WERI-Rb-1 (cell line): ENCODE results near the gene HDDC3.

Experiments
- DNase-seq: peaks from one replicate; pipeline ENCODE4 v3.0.0-alpha.2; 2020
- H3K27ac ChIP-seq: fragments of 250-450 bp; sonication (Bioruptor Pico); 2 replicates; pipeline ENCODE4 v1.5.1; 2020; ENCODE audit warnings: mild to moderate bottlenecking, moderate library complexity
- H3K27me3 ChIP-seq: fragments of 250-450 bp; sonication (Bioruptor Pico); 2 replicates; pipeline ENCODE4 v1.5.1; 2021; ENCODE audit warnings: mild to moderate bottlenecking, low read depth, moderate library complexity; ENCODE audit not compliant: insufficient read depth, severe bottlenecking
- H3K36me3 ChIP-seq: fragments of 250-450 bp; sonication (Bioruptor Pico); 2 replicates; pipeline ENCODE4 v1.5.1; 2020; ENCODE audit warnings: mild to moderate bottlenecking, moderate library complexity
- H3K4me3 ChIP-seq: 2 replicates; pipeline ENCODE4 v1.5.1; 2011; ENCODE audit warnings: low read depth, mild to moderate bottlenecking, control low read depth, low read length
- H3K9me3 ChIP-seq: fragments of 250-450 bp; sonication (Bioruptor Pico); 2 replicates; pipeline ENCODE4 v1.5.1; 2021; ENCODE audit warnings: mild to moderate bottlenecking, moderate library complexity; ENCODE audit not compliant: severe bottlenecking
- TF ChIP-seq, protein P1 (sequence below): IDR thresholded peaks from 2 replicates; pipeline ENCODE4 v1.5.1; 2011; ENCODE audit warnings: low read depth, mild to moderate bottlenecking, control low read depth, inconsistent platforms, low read length

Gene HDDC3

DNA sequence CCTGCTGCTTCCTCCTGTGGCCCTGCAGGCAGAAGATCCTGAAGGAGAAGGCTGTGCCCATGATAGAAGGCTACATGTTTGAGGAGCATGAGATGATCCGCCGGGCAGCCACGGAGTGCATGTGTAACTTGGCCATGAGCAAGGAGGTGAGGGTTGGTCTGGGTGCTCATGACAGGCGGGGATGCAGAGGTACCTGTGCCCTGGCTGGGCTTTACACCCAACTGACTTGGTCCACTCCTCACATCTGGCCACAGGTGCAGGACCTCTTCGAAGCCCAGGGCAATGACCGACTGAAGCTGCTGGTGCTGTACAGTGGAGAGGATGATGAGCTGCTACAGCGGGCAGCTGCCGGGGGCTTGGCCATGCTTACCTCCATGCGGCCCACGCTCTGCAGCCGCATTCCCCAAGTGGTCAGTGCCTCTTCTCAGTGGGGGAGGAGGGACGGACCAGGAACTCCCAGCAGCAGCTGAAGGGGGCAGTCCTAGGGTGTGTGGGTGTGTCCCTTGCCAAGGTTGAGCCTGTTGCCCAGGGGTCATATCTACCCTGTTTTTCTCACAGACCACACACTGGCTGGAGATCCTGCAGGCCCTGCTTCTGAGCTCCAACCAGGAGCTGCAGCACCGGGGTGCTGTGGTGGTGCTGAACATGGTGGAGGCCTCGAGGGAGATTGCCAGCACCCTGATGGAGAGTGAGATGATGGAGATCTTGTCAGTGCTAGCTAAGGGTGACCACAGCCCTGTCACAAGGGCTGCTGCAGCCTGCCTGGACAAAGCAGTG, 20.7 kb upstream of the HDDC3 start:
- Histone ChIP-seq H3K27ac (no peak overlapping the region), H3K36me3 (peaks cover 44% of the 10 kb centered on the region), H3K4me3 (no peak overlapping the region), H3K27me3 (no peaks in the 10 kb centered on the region), H3K9me3 (no peaks in the 10 kb centered on the region)
- no peak for DNase-seq
- TF ChIP-seq, protein P1, sequence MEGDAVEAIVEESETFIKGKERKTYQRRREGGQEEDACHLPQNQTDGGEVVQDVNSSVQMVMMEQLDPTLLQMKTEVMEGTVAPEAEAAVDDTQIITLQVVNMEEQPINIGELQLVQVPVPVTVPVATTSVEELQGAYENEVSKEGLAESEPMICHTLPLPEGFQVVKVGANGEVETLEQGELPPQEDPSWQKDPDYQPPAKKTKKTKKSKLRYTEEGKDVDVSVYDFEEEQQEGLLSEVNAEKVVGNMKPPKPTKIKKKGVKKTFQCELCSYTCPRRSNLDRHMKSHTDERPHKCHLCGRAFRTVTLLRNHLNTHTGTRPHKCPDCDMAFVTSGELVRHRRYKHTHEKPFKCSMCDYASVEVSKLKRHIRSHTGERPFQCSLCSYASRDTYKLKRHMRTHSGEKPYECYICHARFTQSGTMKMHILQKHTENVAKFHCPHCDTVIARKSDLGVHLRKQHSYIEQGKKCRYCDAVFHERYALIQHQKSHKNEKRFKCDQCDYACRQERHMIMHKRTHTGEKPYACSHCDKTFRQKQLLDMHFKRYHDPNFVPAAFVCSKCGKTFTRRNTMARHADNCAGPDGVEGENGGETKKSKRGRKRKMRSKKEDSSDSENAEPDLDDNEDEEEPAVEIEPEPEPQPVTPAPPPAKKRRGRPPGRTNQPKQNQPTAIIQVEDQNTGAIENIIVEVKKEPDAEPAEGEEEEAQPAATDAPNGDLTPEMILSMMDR, result no peak

DNA sequence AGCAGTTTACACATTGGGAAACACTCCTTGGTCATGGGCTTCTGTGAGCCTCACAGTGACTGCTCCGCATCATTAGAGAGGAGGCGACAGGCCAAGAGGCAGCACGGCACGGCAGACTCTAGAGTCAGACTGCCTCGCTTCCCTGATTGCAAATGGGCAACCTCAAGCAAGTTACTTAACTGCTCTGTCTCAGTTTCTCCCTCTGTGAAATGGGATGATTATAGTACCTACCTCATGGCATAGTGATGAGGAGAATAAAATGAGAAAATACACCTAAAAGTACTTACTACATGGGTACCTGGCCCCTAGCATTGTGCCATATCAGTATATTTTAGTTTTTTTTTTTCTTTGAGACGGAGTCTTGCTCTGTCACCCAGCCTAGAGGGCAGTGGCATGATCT, 18.3 kb upstream of the HDDC3 start:
- Histone ChIP-seq H3K9me3 (no peaks in the 10 kb centered on the region), H3K27me3 (no peaks in the 10 kb centered on the region), H3K27ac (no peak overlapping the region), H3K4me3 (no peak overlapping the region), H3K36me3 (peaks cover 49% of the 10 kb centered on the region)
- TF ChIP-seq, protein P1, result no peak
- DNase-seq, result no peak

DNA sequence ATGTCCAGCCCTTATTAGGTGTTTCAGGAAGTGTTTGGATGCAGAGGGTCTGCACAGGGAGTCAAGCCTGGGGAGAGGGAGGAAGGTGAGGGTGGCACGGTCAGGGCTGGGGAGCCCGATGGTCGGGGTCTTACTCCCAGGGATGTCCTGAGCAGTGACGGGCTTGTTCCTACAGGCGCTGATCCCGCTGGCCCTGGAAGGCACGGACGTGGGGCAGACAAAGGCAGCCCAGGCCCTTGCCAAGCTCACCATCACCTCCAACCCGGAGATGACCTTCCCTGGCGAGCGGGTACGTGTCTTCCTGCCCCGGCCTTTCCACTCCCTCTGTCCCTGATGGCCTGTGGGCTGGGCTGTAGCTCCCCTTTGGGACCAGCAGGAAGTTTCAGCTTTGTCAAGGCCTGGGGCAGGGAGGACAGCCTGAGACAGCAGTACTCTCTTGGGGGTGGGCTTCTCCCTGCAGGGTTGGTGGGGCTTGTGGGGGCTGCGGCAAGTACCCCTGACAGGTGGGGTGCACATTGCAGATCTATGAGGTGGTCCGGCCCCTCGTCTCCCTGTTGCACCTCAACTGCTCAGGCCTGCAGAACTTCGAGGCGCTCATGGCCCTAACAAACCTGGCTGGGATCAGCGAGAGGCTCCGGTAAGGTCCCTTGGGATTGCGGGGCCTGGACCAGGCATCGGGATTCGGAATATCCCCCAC, 17.8 kb upstream of the HDDC3 start:
- TF ChIP-seq, protein P1, result no peak
- Histone ChIP-seq H3K4me3 (no peak overlapping the region), H3K27me3 (no peaks in the 10 kb centered on the region), H3K27ac (no peak overlapping the region), H3K36me3 (peaks cover 55% of the 10 kb centered on the region), H3K9me3 (no peaks in the 10 kb centered on the region)
- DNase-seq, result no peak

DNA sequence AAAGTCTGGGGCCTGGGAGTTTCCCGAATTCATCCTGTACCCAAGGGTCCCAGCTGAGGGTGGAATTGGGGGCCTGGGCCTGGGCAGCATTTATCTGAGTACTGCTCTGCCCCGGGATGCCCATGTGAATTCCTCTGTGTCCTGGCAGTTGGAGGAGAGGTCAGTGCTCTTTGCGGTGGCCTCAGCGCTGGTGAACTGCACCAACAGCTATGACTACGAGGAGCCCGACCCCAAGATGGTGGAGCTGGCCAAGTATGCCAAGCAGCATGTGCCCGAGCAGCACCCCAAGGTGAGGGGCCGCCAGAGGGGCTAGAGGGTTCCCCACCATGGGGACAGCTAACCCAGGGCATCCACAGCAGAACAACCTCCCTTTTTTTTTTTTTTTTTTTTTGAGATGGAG, 16.2 kb upstream of the HDDC3 start:
- Histone ChIP-seq H3K9me3 (no peaks in the 10 kb centered on the region), H3K27me3 (no peaks in the 10 kb centered on the region), H3K4me3 (no peak overlapping the region), H3K27ac (no peak overlapping the region), H3K36me3 (peaks cover 57% of the 10 kb centered on the region)
- TF ChIP-seq, protein P1, result no peak
- no peak for DNase-seq

DNA sequence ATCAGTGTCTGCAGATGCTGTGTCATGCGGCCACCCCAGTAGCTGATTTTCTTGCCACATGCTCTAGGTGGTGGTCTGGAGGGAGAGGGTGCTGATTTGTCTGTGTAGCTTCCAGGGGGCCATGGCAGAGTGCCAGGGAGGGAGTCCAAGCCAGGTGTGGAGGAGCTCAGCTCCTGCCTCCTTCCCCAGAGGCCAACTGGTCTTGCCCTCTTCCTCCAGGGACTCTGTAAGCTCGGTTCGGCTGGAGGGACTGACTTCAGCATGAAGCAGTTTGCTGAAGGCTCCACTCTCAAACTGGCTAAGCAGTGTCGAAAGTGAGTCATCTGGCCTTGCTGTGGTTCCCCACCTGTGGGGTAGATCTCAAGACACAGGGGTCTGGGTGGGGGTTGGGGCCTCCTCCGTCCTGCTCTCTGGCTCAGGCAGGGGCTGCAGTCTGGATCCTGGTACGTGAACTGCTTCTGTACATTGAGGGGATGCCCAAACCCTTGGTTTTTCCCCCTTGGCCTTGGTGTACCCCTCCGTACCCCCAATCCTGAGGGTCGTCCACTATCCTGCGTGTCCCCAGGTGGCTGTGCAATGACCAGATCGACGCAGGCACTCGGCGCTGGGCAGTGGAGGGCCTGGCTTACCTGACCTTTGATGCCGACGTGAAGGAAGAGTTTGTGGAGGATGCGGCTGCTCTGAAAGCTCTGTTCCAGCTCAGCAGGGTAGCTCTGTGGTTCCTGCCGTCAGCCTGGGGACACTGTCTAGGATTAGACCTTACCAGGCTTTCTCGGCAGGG, 15.4 kb upstream of the HDDC3 start:
- DNase-seq, result no peak
- Histone ChIP-seq H3K36me3 (peaks cover 52% of the 10 kb centered on the region), H3K4me3 (no peak overlapping the region), H3K9me3 (no peaks in the 10 kb centered on the region), H3K27me3 (no peaks in the 10 kb centered on the region), H3K27ac (no peak overlapping the region)
- TF ChIP-seq, protein P1, result no peak
